Measurements from ENCODE around the gene ADGRG1.

DNA sequence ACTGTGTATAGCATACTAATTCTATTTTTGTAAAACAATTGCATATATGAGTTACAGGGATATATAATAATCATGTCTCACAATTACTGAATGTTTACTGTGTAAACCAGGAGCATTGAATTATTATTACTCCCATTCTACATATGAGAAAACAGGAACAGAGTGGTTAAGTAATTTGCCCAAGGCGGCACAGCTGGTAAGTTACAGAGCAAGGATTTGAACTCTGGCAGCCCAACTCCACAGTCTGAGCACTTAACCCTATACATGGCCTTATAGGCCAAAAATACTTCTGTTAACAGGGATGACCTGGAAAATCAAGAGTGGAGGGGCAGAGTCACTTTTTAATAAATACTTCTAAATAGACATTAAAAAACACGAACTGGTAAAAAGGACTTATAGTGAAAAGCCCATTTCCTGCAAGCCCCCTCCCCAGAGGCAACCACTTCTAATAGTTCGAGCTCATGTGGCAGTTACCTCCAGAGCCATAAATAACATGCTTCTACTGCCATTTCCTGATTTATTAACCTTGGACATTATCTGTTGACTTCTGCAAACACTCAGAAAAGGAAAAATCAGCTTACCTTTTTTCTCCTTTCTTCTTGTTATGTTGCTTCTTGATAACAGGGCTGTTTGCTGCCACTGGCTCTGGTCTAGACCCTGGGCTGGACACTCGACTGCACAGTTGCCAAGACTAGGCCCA lies 22.1 kb upstream of the ADGRG1 start:
- TF ChIP-seq, protein P1, sequence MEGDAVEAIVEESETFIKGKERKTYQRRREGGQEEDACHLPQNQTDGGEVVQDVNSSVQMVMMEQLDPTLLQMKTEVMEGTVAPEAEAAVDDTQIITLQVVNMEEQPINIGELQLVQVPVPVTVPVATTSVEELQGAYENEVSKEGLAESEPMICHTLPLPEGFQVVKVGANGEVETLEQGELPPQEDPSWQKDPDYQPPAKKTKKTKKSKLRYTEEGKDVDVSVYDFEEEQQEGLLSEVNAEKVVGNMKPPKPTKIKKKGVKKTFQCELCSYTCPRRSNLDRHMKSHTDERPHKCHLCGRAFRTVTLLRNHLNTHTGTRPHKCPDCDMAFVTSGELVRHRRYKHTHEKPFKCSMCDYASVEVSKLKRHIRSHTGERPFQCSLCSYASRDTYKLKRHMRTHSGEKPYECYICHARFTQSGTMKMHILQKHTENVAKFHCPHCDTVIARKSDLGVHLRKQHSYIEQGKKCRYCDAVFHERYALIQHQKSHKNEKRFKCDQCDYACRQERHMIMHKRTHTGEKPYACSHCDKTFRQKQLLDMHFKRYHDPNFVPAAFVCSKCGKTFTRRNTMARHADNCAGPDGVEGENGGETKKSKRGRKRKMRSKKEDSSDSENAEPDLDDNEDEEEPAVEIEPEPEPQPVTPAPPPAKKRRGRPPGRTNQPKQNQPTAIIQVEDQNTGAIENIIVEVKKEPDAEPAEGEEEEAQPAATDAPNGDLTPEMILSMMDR (IDR thresholded peaks at IDR 0.05): no peak
- no peak for TF ChIP-seq POLR2A (IDR thresholded peaks at IDR 0.05)
